Keratinocyte (primary cell): Measurements from ENCODE around the gene CENPP. TPM values are rescaled to one million over a fixed set of nuclear protein-coding genes. Genes with fewer than 3 reads are reported as not detected.

ENCODE experiments used
- DNase-seq: peaks from one replicate; pipeline ENCODE4 v3.0.0-alpha.2; 2011; ENCODE audit warnings: low read depth, missing footprints, low spot score
- FAIRE-seq: peaks from 2 replicates; lab custom pipeline; 2011; peaks lifted over from hg19 to GRCh38; lab: Jason Lieb, UNC
- H2AFZ ChIP-seq: 2 replicates; pipeline ENCODE4 v1.6.0; 2012; ENCODE audit warnings: low read length, control low read depth, inconsistent platforms; ENCODE audit not compliant: control insufficient read depth
- H3K27ac ChIP-seq: 2 replicates; pipeline ENCODE4 v1.5.1; 2011; ENCODE audit warnings: low read length; ENCODE audit not compliant: control insufficient read depth, insufficient read depth
- H3K27me3 ChIP-seq: 3 replicates; pipeline ENCODE4 v1.6.0; 2011; ENCODE audit warnings: low read length; ENCODE audit not compliant: control insufficient read depth, insufficient read depth; ENCODE audit errors: extremely low read depth
- H3K36me3 ChIP-seq, 2 experiments: 2 replicates in 1 of 2; 3 replicates in 1 of 2; pipeline ENCODE4 v1.5.1; 2011; ENCODE audit warnings: low read length in 2 of 2, mild to moderate bottlenecking in 1 of 2; ENCODE audit not compliant: control insufficient read depth in 2 of 2, insufficient read depth in 2 of 2; ENCODE audit errors: extremely low read depth in 1 of 2
- H3K4me1 ChIP-seq: 3 replicates; pipeline ENCODE4 v1.5.1; 2011; ENCODE audit warnings: low read length; ENCODE audit not compliant: control insufficient read depth, insufficient read depth; ENCODE audit errors: extremely low read depth
- H3K4me2 ChIP-seq: 3 replicates; pipeline ENCODE4 v1.6.0; 2011; ENCODE audit warnings: low read depth, low read length; ENCODE audit not compliant: control insufficient read depth, insufficient read depth; ENCODE audit errors: extremely low read depth
- H3K4me3 ChIP-seq, 3 experiments: fragments of 200-600 bp in 1 of 3; sonication (generic) in 1 of 3; 2 replicates in 2 of 3; 3 replicates in 1 of 3; pipeline ENCODE4 v1.5.1; 2011 to 2016; ENCODE audit warnings: low read length in 3 of 3, mild to moderate bottlenecking in 3 of 3, control low read depth in 2 of 3, inconsistent platforms in 1 of 3, low read depth in 1 of 3, mixed read lengths in 1 of 3, mixed run types in 1 of 3, moderate library complexity in 1 of 3; ENCODE audit not compliant: control insufficient read depth in 2 of 3, insufficient read depth in 2 of 3; ENCODE audit errors: extremely low read depth in 1 of 3
- H3K79me2 ChIP-seq: 2 replicates; pipeline ENCODE4 v1.6.0; 2012; ENCODE audit warnings: low read length; ENCODE audit not compliant: control insufficient read depth, insufficient read depth
- H3K9ac ChIP-seq: 3 replicates; pipeline ENCODE4 v1.6.0; 2011; ENCODE audit warnings: low read length; ENCODE audit not compliant: control insufficient read depth, insufficient read depth; ENCODE audit errors: extremely low read depth
- H3K9me1 ChIP-seq: 3 replicates; pipeline ENCODE4 v1.6.0; 2011; ENCODE audit warnings: low read length; ENCODE audit not compliant: control insufficient read depth, insufficient read depth; ENCODE audit errors: extremely low read depth
- H3K9me3 ChIP-seq: 2 replicates; pipeline ENCODE4 v1.5.1; 2012; ENCODE audit warnings: low read depth, low read length; ENCODE audit not compliant: control insufficient read depth
- H4K20me1 ChIP-seq: 3 replicates; pipeline ENCODE4 v1.6.0; 2011; ENCODE audit warnings: low read length; ENCODE audit not compliant: control insufficient read depth, insufficient read depth; ENCODE audit errors: extremely low read depth
- CTCF ChIP-seq, 3 experiments: IDR thresholded peaks in 1 of 3; conservative IDR thresholded peaks in 1 of 3; optimal IDR thresholded peaks in 1 of 3; 2 replicates in 2 of 3; 3 replicates in 1 of 3; pipeline versions ENCODE3 to v1.5.1; 2011; ENCODE audit warnings: low read length in 3 of 3, mild to moderate bottlenecking in 3 of 3, moderate library complexity in 2 of 3, control low read depth in 1 of 3, inconsistent platforms in 1 of 3; ENCODE audit not compliant: insufficient read depth in 2 of 3; ENCODE audit errors: extremely low read depth in 1 of 3
- EZH2 ChIP-seq: IDR thresholded peaks from one replicate; pipeline ENCODE4 v1.6.1; 2012; ENCODE audit warnings: inconsistent platforms, mild to moderate bottlenecking, low read length, moderate library complexity
- dilution Hi-C: fragments of 300-500 bp; cut with MboI; formaldehyde crosslinking; loops from one replicate; pipeline ENCODE4 v1.7.0; 2020; ENCODE audit warnings: low sequenced_read_pairs; ENCODE audit not compliant: extremely low pct_ligation_motif_present
- polyA plus RNA-seq, 5 experiments: library from polyadenylated mRNA; depleted of rRNA in 3 of 5; stranded (reverse) in 3 of 5; stranded (forward) in 1 of 5; unstranded in 1 of 5; fragments of >200 nt; gene quantifications; 1 replicate in 1 of 5; 2 replicates in 3 of 5; 3 replicates in 1 of 5; pipeline versions ENCODE4 v1.2.1 to v1.2.3, GENCODE V29; 2011 to 2012; ENCODE audit warnings: missing spikeins in 2 of 5, low read depth in 1 of 5, low replicate concordance in 1 of 5

Gene CENPP
- polyA plus RNA-seq, 1 donor (not counting 4 experiments of a cell fraction or from before 2014, with no cell fraction given): 6.7 TPM

- Histone ChIP-seq H3K9me3 (no peaks in the 10 kb centered on the region), H3K27ac (no peak overlapping the region), H2AFZ (no peak overlapping the region), H3K9me1 (no peaks in the 10 kb centered on the region), H3K36me3 (no peaks in the 10 kb centered on the region), H3K79me2 (no peaks in the 10 kb centered on the region), H3K4me2 (no peak overlapping the region), H3K9ac (no peak overlapping the region), H4K20me1 (no peaks in the 10 kb centered on the region), H3K4me1 (no peaks in the 10 kb centered on the region), H3K4me3 (no peak overlapping the region), H3K27me3 (no peaks in the 10 kb centered on the region)
- TF ChIP-seq EZH2 (no peak), CTCF (optimal IDR thresholded peaks at IDR 0.05 in 1 of 3, IDR thresholded peaks at IDR 0.05 in 1 of 3, conservative IDR thresholded peaks at IDR 0.05 in 1 of 3; ENCODE audit: extremely low read depth in 1 of 3, insufficient read depth in 2 of 3, low read length in 3 of 3) (no peak)
- dilution Hi-C loops: no loop called here
- FAIRE-seq (no peak), DNase-seq (no peak)
These were observed 106.6 kb downstream of the CENPP start for GRCh38 chr9:92432350-92432749.

DNA sequence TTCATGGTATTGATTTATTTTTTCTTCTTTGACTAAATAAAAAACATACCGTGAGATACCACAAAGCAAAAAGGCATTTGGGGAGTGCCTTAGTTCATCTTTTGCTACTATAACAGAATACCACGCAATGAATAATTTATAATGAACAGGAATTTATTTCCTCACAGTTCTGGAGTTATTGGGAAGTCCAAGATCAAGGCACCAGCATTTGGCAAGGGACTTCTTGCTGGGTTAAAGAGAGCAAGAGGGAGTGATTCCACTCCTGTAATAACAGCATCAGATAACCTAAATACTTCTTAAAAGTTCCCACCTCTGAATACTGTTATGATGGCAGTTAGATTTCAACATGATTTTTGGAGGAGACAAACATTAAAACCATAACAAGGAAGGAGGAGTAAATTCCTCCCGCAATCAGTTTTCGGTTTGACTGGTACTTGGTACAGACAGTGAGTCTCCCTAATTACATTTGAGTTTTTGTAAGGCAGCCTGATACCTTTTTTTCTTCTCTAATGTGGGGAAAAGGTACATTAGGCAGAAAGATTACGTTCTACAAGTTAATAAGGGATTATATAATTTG is 107.3 kb downstream of the CENPP start:
- no peak overlapping the region for H3K9ac ChIP-seq
- H3K4me1 ChIP-seq: no peaks in the 10 kb centered on the region
- dilution Hi-C loops: no loop called here
- DNase-seq: no peak
- H3K27ac ChIP-seq: no peak overlapping the region
- H3K4me3 ChIP-seq: no peak overlapping the region
- TF ChIP-seq CTCF (optimal IDR thresholded peaks at IDR 0.05 in 1 of 3, IDR thresholded peaks at IDR 0.05 in 1 of 3, conservative IDR thresholded peaks at IDR 0.05 in 1 of 3; ENCODE audit: extremely low read depth in 1 of 3, insufficient read depth in 2 of 3, low read length in 3 of 3) (no peak), EZH2 (no peak)
- no peaks in the 10 kb centered on the region for H3K79me2 ChIP-seq
- no peaks in the 10 kb centered on the region for H3K27me3 ChIP-seq
- no peaks in the 10 kb centered on the region for H3K9me1 ChIP-seq
- H3K9me3 ChIP-seq: no peaks in the 10 kb centered on the region
- no peak for FAIRE-seq
- H3K4me2 ChIP-seq: no peak overlapping the region
- H3K36me3 ChIP-seq: no peaks in the 10 kb centered on the region
- no peaks in the 10 kb centered on the region for H4K20me1 ChIP-seq
- H2AFZ ChIP-seq: no peak overlapping the region
